ENCODE measurements around the gene DOK3.

DNA sequence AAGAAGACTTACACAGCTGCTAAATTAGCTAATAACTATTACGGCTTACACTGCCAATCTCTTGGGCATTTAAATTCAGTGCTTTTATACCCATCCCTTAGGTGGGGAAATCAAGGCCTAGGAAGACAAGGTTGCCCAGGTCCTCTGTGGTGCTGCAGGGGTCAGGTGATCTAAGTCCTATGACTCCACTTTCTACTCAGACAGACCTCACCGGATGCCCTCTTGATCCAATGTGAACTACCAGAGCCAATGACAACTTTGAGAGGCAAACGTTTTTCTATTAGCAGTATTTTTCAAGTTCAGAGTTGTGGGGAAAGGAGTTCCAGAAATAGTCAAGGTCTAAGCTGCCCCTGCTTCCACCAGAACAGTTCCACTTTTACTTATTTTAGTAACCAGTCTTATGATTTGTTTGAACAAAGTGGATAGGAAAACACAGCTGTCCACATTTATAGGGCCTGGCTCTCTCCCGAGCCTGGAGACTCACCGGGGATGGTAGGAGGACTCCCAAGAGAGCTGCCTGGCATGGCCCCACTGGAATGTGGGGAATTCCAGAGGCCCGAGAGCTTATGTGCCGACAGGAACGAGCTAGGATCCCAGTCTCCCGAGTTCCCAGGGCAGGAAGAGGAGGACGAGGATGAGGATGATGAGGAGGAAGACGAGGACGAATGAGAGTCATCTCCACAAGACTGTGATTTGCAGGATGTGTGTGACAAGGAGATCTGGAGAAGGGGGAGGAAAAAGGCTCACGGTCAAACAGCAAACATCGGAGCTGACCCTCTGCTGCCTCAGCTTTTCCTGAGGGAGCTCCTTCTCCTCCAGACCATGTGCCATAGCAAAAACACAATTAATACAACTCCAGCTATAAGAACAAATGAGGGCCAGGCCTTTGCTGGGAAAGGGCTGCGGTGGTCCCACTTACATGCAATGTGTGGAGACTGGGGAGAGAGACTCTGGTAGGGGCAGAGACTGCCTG lies 28.0 kb upstream of the DOK3 start:
- TF ChIP-seq POLR2AphosphoS5 (IDR thresholded peaks at IDR 0.05; ENCODE audit: low read depth, low read length), result no peak
- no peak for TF ChIP-seq REST (IDR thresholded peaks at IDR 0.05; ENCODE audit: insufficient read depth in 1 of 2, low read depth in 2 of 2, low read length in 2 of 2)

Measured in PFSK-1 (cell line).